ENCODE measurements around the gene TMEM135.

Gene TMEM135

DNA sequence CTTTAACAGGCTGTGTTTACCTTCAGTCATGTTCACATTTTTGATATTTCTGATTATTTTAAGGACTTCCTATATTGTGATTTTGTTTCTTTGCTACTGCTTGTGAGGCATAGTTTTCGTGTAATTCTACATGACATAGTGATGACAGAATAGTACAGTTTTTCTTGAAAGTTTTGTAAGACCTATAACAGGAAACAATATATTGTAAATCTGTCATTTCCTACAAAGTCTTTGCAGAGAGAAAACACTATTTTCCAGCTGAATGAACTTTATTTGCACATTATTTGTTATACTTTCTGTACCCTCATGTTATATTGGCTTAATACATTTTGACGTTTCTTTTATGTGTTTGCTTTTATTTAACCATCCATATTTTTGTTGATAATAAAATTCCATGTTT lies 191.1 kb downstream of the TMEM135 start:
- no peaks in the 10 kb centered on the region for H3K27me3 ChIP-seq
- no peak overlapping the region for H3K4me3 ChIP-seq
- peaks cover 23% of the 10 kb centered on the region for H3K9me3 ChIP-seq
- H3K9ac ChIP-seq: no peak overlapping the region
- H4K20me1 ChIP-seq: no peaks in the 10 kb centered on the region
- no peaks in the 10 kb centered on the region for H3K36me3 ChIP-seq
- no peaks in the 10 kb centered on the region for H3K4me1 ChIP-seq
- no peak for TF ChIP-seq Cebpa-rat (IDR thresholded peaks at IDR 0.05)
- H3K4me2 ChIP-seq: no peak overlapping the region
- no peak overlapping the region for H3K27ac ChIP-seq

DNA sequence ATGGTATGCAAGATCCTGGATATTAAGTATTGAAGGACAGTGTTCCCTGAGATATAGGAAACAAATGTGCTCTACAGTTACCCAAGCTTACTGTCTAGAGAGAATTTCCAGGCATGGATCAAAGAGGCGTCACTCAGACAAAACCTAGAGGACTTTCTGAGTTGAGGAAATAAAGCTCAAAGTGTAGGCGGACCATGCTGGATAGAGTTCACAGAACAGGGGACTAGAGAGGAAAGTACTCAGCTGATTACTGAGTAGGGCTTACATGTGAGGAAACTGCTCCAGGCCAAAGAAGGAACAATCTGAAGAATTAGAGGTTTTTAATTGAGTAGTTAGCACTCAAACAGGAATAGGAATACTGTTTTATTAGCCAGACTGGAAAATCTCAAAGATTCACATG lies 193.3 kb downstream of the TMEM135 start:
- 0 out of 2 replicates have a peak, but pooled peaks cover 6% of the 10 kb centered on the region for H4K20me1 ChIP-seq
- H3K4me2 ChIP-seq: no peak overlapping the region
- H3K27ac ChIP-seq: no peak overlapping the region
- no peaks in the 10 kb centered on the region for H3K27me3 ChIP-seq
- H3K4me1 ChIP-seq: no peaks in the 10 kb centered on the region
- no peak overlapping the region for H3K9ac ChIP-seq
- no peak overlapping the region for H3K4me3 ChIP-seq
- TF ChIP-seq Cebpa-rat (IDR thresholded peaks at IDR 0.05): no peak
- no peaks in the 10 kb centered on the region for H3K36me3 ChIP-seq
- H3K9me3 ChIP-seq: peaks cover 23% of the 10 kb centered on the region

DNA sequence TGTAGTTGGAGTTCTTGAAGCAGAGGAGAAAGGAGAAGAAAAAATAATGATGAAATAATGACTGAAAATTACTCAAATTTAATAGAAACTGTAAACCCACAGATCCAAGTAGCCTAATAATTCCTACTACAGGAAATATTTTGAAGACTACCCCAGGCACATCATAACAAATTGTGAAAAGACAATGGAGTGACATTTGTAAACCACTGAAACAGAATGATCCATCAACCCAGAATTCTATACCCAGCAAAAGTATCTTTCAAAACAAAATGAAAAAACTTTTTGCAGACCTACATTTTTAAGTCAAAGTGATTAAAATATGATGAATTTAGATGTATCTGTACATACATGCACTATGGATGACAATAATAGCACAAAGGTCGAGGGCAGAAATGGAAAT lies 194.6 kb downstream of the TMEM135 start:
- no peaks in the 10 kb centered on the region for H3K27me3 ChIP-seq
- H3K4me2 ChIP-seq: no peak overlapping the region
- peaks cover 23% of the 10 kb centered on the region for H3K9me3 ChIP-seq
- H3K4me1 ChIP-seq: no peaks in the 10 kb centered on the region
- 0 out of 2 replicates have a peak, but pooled peaks cover 9% of the 10 kb centered on the region for H4K20me1 ChIP-seq
- no peak overlapping the region for H3K4me3 ChIP-seq
- no peaks in the 10 kb centered on the region for H3K36me3 ChIP-seq
- H3K27ac ChIP-seq: no peak overlapping the region
- TF ChIP-seq Cebpa-rat (IDR thresholded peaks at IDR 0.05): no peak
- H3K9ac ChIP-seq: no peak overlapping the region

DNA sequence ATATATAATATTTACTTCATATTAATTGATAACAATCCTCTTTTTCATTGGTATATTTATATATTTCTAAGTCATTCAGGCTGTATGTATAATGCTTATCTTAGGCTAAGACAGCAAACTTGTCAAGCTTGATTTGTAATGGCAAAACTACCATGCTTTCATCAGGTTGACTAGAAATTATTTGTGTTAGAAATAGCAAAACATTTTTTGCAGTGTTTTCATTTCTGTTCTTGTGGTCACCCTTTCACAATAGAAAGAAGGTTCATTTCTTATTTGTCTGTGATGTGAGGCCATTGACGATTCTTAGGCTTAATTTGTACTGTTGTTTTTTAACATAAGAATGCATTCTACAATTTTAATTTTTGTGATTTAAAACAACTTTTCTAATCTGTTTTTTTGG lies 197.6 kb downstream of the TMEM135 start:
- Histone ChIP-seq H3K4me2 (no peak overlapping the region), H3K36me3 (no peaks in the 10 kb centered on the region), H3K4me3 (no peak overlapping the region), H3K27me3 (no peaks in the 10 kb centered on the region), H3K27ac (no peak overlapping the region), H3K9me3 (peaks cover 23% of the 10 kb centered on the region), H4K20me1 (0 out of 2 replicates have a peak, but pooled peaks cover 9% of the 10 kb centered on the region), H3K4me1 (no peaks in the 10 kb centered on the region), H3K9ac (no peak overlapping the region)
- no peak for TF ChIP-seq Cebpa-rat (IDR thresholded peaks at IDR 0.05)

DNA sequence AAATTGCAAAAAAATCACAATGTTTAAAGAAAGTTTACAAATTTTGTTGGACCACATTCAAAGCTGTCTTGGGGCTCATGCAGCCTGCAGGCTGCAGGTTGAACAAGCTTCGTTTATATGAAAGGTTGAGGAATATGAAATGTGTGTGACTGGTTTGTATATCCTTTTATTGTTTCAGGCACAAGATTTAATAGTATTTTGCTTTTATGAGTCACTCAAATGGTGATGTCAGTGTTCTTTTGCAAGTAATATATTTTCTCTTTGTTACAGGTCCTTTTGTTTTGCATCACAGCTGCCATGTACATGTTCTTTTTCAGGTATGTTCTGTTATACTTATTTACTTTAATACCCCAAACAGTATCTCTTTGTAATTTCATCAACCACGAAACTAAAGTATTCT lies 198.6 kb downstream of the TMEM135 start:
- H3K36me3 ChIP-seq: no peaks in the 10 kb centered on the region
- H3K4me2 ChIP-seq: no peak overlapping the region
- no peaks in the 10 kb centered on the region for H3K27me3 ChIP-seq
- TF ChIP-seq Cebpa-rat (IDR thresholded peaks at IDR 0.05): no peak
- 0 out of 2 replicates have a peak, but pooled peaks cover 9% of the 10 kb centered on the region for H4K20me1 ChIP-seq
- H3K4me3 ChIP-seq: no peak overlapping the region
- no peaks in the 10 kb centered on the region for H3K4me1 ChIP-seq
- H3K9ac ChIP-seq: no peak overlapping the region
- H3K27ac ChIP-seq: no peak overlapping the region
- H3K9me3 ChIP-seq: peaks cover 17% of the 10 kb centered on the region

DNA sequence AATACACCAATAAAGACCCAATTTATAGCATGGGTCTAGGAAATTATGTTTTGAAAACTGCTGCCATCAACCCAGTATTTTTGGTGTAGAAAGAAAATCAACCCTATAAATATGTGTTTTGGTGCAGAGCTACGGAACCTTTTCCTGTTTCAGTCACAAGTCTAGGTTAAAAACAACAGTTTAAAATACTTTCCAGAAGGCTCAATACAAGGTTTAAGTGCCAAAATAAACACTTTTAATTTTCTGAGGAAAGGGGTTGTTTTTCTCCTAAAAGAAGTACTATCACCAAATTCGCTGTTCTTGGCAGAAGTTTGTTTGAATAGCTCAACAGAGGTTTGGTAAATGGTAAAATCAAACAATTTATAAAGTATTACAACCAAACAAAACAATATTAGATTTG lies 201.3 kb downstream of the TMEM135 start:
- no peaks in the 10 kb centered on the region for H3K9me3 ChIP-seq
- H3K27me3 ChIP-seq: no peaks in the 10 kb centered on the region
- no peaks in the 10 kb centered on the region for H3K36me3 ChIP-seq
- 0 out of 2 replicates have a peak, but pooled peaks cover 9% of the 10 kb centered on the region for H4K20me1 ChIP-seq
- TF ChIP-seq Cebpa-rat (IDR thresholded peaks at IDR 0.05): no peak
- H3K9ac ChIP-seq: no peak overlapping the region
- no peak overlapping the region for H3K4me3 ChIP-seq
- H3K27ac ChIP-seq: no peak overlapping the region
- no peak overlapping the region for H3K4me2 ChIP-seq
- H3K4me1 ChIP-seq: no peaks in the 10 kb centered on the region

DNA sequence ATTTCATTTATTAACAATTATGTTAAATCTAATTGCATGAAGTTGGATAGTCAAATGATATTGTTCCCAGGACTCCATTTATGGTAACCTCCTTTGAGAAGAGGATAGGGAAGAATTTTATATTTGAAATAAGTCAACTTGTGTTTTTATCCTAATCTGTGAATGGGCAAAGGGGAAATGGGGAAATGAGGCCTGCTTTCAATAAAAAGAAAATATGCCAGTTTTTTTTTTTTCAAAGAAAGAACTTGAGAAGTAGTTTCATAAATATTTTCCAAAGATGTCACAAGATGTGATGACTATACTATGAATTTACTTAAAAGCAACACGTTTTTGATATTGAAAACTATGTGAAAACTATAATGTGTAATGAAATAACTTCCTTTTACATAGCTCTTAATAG lies 201.8 kb downstream of the TMEM135 start:
- H3K4me1 ChIP-seq: no peaks in the 10 kb centered on the region
- no peak overlapping the region for H3K4me2 ChIP-seq
- H3K9me3 ChIP-seq: no peaks in the 10 kb centered on the region
- H3K9ac ChIP-seq: no peak overlapping the region
- H3K4me3 ChIP-seq: no peak overlapping the region
- no peaks in the 10 kb centered on the region for H3K36me3 ChIP-seq
- no peaks in the 10 kb centered on the region for H3K27me3 ChIP-seq
- no peak overlapping the region for H3K27ac ChIP-seq
- 0 out of 2 replicates have a peak, but pooled peaks cover 9% of the 10 kb centered on the region for H4K20me1 ChIP-seq
- no peak for TF ChIP-seq Cebpa-rat (IDR thresholded peaks at IDR 0.05)

DNA sequence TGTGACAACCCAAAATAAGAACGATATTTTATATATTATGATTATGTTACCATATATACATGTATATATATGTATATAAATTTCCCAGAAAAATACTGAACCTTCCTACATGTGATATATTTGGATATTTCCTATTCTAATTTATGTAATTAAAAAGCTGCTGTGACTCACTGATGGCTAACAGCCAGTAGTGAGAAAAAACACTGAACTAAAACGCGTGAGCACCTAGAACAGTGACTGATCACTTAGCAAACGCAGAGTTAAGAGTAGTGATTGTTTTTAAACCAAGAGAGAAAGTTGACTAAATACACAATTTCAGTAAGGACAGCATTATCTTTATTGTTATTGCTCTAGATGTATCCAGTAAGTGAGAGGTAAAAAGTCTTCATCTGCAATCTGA lies 213.8 kb downstream of the TMEM135 start:
- Histone ChIP-seq H3K9me3 (no peaks in the 10 kb centered on the region), H3K27ac (no peak overlapping the region), H4K20me1 (no peaks in the 10 kb centered on the region), H3K36me3 (no peaks in the 10 kb centered on the region), H3K4me2 (no peak overlapping the region), H3K4me3 (no peak overlapping the region), H3K27me3 (no peaks in the 10 kb centered on the region), H3K9ac (no peak overlapping the region), H3K4me1 (no peaks in the 10 kb centered on the region)
- TF ChIP-seq Cebpa-rat (IDR thresholded peaks at IDR 0.05): no peak

DNA sequence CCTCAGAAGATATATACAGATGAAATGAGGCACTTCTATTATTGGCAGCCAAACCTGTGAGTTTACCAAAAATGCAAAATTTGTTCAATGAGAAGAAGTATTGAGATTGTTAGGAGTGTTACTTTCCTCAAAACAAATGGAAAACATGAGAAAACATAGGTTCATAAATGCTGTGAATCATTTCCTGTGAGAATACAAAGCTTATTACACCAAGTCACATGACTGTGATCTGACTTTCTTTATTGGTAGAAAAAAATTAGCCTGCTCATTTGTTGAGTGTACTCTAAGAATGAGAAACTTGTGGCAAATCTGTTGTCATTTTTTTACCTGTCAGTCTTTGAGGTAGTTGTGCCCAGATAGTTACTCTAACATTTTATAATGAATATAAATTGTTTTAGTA lies 215.1 kb downstream of the TMEM135 start:
- no peaks in the 10 kb centered on the region for H3K36me3 ChIP-seq
- no peaks in the 10 kb centered on the region for H3K4me1 ChIP-seq
- H3K4me3 ChIP-seq: no peak overlapping the region
- H3K9me3 ChIP-seq: no peaks in the 10 kb centered on the region
- H3K4me2 ChIP-seq: no peak overlapping the region
- H3K9ac ChIP-seq: no peak overlapping the region
- no peak for TF ChIP-seq Cebpa-rat (IDR thresholded peaks at IDR 0.05)
- H3K27me3 ChIP-seq: no peaks in the 10 kb centered on the region
- no peaks in the 10 kb centered on the region for H4K20me1 ChIP-seq
- H3K27ac ChIP-seq: no peak overlapping the region

DNA sequence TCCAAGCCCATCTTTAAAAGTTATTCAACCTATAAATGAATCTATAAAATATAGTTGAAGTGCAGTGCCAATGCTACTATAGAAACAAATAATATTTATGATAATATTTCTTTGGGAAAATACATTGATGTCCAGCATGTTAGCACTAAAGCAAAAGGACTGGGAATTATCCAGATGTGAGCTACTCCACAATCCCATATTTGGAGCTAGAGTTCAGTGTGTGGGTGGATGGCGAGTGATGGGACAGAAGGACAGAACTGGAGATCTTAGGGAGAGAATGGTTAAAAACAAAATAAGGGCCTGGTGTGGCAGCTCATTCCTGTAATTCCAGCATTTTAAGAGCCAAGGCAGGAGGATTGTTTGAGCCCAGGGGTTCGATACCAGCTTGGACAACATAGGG lies 216.8 kb downstream of the TMEM135 start:
- no peak overlapping the region for H3K9ac ChIP-seq
- no peak overlapping the region for H3K27ac ChIP-seq
- H4K20me1 ChIP-seq: no peaks in the 10 kb centered on the region
- no peaks in the 10 kb centered on the region for H3K9me3 ChIP-seq
- no peak overlapping the region for H3K4me2 ChIP-seq
- H3K4me3 ChIP-seq: no peak overlapping the region
- H3K4me1 ChIP-seq: no peaks in the 10 kb centered on the region
- no peaks in the 10 kb centered on the region for H3K27me3 ChIP-seq
- TF ChIP-seq Cebpa-rat (IDR thresholded peaks at IDR 0.05): no peak
- H3K36me3 ChIP-seq: 0 out of 2 replicates have a peak, but pooled peaks cover 4% of the 10 kb centered on the region

DNA sequence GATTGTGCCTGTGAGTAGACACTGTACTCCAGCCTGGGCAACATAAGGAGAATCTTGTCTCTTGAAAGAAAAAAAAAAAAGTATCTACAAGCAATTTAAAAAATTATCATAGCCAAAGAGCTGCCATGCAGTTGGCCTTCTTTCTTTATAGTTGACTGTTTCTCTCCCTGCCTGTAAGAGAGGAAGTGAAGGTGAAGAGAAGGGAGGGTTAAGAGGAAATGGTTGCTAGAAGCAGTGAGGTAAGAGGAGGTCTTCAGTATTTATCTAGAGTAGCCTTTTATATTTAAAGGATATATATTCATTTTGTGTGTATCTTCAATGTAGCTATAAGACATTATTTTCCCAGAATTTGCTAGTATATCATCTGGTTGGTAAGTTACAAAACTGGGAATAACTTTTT lies 217.9 kb downstream of the TMEM135 start:
- Histone ChIP-seq H4K20me1 (no peaks in the 10 kb centered on the region), H3K4me3 (no peak overlapping the region), H3K36me3 (0 out of 2 replicates have a peak, but pooled peaks cover 4% of the 10 kb centered on the region), H3K27me3 (no peaks in the 10 kb centered on the region), H3K4me2 (no peak overlapping the region), H3K4me1 (no peaks in the 10 kb centered on the region), H3K27ac (no peak overlapping the region), H3K9me3 (no peaks in the 10 kb centered on the region), H3K9ac (no peak overlapping the region)
- no peak for TF ChIP-seq Cebpa-rat (IDR thresholded peaks at IDR 0.05)

All from BLaER1 (cell line).